SK-N-SH treated with all-trans-retinoic acid at 6 μM for 48 hours (cell line): ENCODE results near the gene MAP2.

Source experiments
- ATAC-seq: fragments of 200-7000 bp; cut with Tn5 transposase; 3 replicates; pipeline ENCODE4 v1.9.1; 2020; ENCODE audit warnings: mild to moderate bottlenecking, moderate library complexity
- ARNTL ChIP-seq: fragments of 450-650 bp; formaldehyde crosslinking; IDR thresholded peaks from 2 replicates; pipeline ENCODE4 v1.5.0; 2020; ENCODE audit warnings: low read depth, mild to moderate bottlenecking, moderate library complexity, borderline replicate concordance
- BACH2 ChIP-seq: fragments of 250-450 bp; sonication (Bioruptor Pico); IDR thresholded peaks from 2 replicates; pipeline ENCODE4 v1.9.0; 2021; ENCODE audit warnings: mild to moderate bottlenecking, borderline replicate concordance
- CREB5 ChIP-seq: fragments of 250-450 bp; sonication (Bioruptor Pico); IDR thresholded peaks from 2 replicates; pipeline ENCODE4 v1.5.1; 2020; ENCODE audit warnings: low read depth, mild to moderate bottlenecking, moderate library complexity
- CSDC2 ChIP-seq: fragments of 250-450 bp; sonication (Bioruptor Pico); IDR thresholded peaks from 2 replicates; pipeline ENCODE4 v1.5.0; 2020; ENCODE audit warnings: mild to moderate bottlenecking, moderate library complexity
- CSRNP3 ChIP-seq: fragments of 250-450 bp; sonication (Bioruptor Pico); IDR thresholded peaks from 2 replicates; pipeline ENCODE4 v1.5.1; 2021; ENCODE audit warnings: mild to moderate bottlenecking, moderate library complexity
- ESRRG ChIP-seq: fragments of 250-450 bp; sonication (Bioruptor Pico); IDR thresholded peaks from 2 replicates; pipeline ENCODE4 v1.6.1; 2021; ENCODE audit warnings: mild to moderate bottlenecking
- GLIS3 ChIP-seq: fragments of 250-450 bp; sonication (Bioruptor Pico); IDR thresholded peaks from 2 replicates; pipeline ENCODE4 v1.5.0; 2020; ENCODE audit warnings: mild to moderate bottlenecking, moderate library complexity
- ISL1 ChIP-seq: fragments of 250-450 bp; sonication (Bioruptor Pico); IDR thresholded peaks from 2 replicates; pipeline ENCODE4 v2.1.2; 2022; ENCODE audit warnings: mild to moderate bottlenecking, moderate library complexity
- OSR1 ChIP-seq: fragments of 250-450 bp; sonication (Bioruptor Pico); IDR thresholded peaks from 2 replicates; pipeline ENCODE4 v1.8.0; 2022; ENCODE audit warnings: moderate library complexity, mild to moderate bottlenecking, inconsistent platforms
- PATZ1 ChIP-seq: fragments of 250-450 bp; sonication (Bioruptor Pico); IDR thresholded peaks from 2 replicates; pipeline ENCODE4 v1.8.0; 2020; ENCODE audit warnings: mild to moderate bottlenecking, moderate library complexity, borderline replicate concordance
- POU6F1 ChIP-seq: fragments of 250-450 bp; sonication (Bioruptor Pico); IDR thresholded peaks from 2 replicates; pipeline ENCODE4 v1.8.0; 2021; ENCODE audit warnings: low read depth, mild to moderate bottlenecking, moderate library complexity, borderline replicate concordance
- PPARA ChIP-seq: fragments of 250-450 bp; sonication (Bioruptor Pico); IDR thresholded peaks from 2 replicates; pipeline ENCODE4 v1.5.0; 2020; ENCODE audit warnings: mild to moderate bottlenecking, borderline replicate concordance
- RARB ChIP-seq: fragments of 250-450 bp; sonication (Bioruptor Pico); IDR thresholded peaks from 2 replicates; pipeline ENCODE4 v1.8.0; 2021; ENCODE audit warnings: mild to moderate bottlenecking, moderate library complexity
- SNAI2 ChIP-seq: fragments of 250-450 bp; sonication (Bioruptor Pico); IDR thresholded peaks from 2 replicates; pipeline ENCODE4 v1.5.0; 2020; ENCODE audit warnings: mild to moderate bottlenecking, moderate library complexity
- TCF4 ChIP-seq: fragments of 250-450 bp; sonication (Bioruptor Pico); IDR thresholded peaks from 2 replicates; pipeline ENCODE4 v1.8.0; 2021; ENCODE audit warnings: mild to moderate bottlenecking, moderate library complexity, borderline replicate concordance
- TOX ChIP-seq: fragments of 250-450 bp; sonication (Bioruptor Pico); IDR thresholded peaks from 2 replicates; pipeline ENCODE4 v1.8.0; 2021; ENCODE audit warnings: mild to moderate bottlenecking, moderate library complexity, borderline replicate concordance
- ZC3H10 ChIP-seq: fragments of 250-450 bp; sonication (Bioruptor Pico); IDR thresholded peaks from 2 replicates; pipeline ENCODE4 v1.5.1; 2021; ENCODE audit warnings: mild to moderate bottlenecking, moderate library complexity
- ZFP3 ChIP-seq: fragments of 250-450 bp; sonication (Bioruptor Pico); IDR thresholded peaks from 2 replicates; pipeline ENCODE4 v1.5.0; 2020; ENCODE audit warnings: mild to moderate bottlenecking, moderate library complexity
- ZFP30 ChIP-seq: fragments of 450-650 bp; formaldehyde crosslinking; IDR thresholded peaks from 2 replicates; pipeline ENCODE4 v1.5.0; 2022; ENCODE audit warnings: mild to moderate bottlenecking, moderate library complexity
- ZNF565 ChIP-seq: fragments of 450-650 bp; formaldehyde crosslinking; conservative IDR thresholded peaks from 2 replicates; pipeline ENCODE4 v1.5.0; 2020; ENCODE audit warnings: low read depth, mild to moderate bottlenecking, moderate library complexity
- ZNF8 ChIP-seq: fragments of 450-650 bp; formaldehyde crosslinking; IDR thresholded peaks from 2 replicates; pipeline ENCODE4 v1.5.0; 2020; ENCODE audit warnings: mild to moderate bottlenecking, moderate library complexity

MAP2 gene

DNA sequence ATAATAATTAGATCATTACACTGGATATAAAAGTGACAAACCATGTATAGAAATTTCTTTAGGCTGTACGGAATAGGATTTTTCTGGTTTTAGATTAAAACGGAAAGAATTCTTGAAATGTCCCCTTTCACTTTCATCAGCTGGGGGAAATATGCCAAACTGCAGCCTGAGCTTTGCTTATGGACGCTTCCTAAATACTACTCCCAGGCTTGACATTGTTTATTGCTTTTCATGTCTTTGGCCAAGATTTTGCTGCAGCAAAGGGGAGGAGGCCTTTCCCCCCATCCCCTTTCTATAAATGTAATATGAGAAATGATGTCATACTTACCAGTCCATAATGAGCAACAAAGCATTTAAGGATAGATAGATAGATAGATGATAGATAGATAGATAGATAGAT, 158.4 kb downstream of the MAP2 start:
- no peak for ATAC-seq

GRCh38 chr2:209584472-209584871, 160.6 kb downstream of the MAP2 start:
- no peak for ATAC-seq
- no peak for TF ChIP-seq TCF4 (CRISPR knock-in tag)
- TF ChIP-seq SNAI2 (CRISPR knock-in tag), result no peak
- TF ChIP-seq ISL1, result no peak
- TF ChIP-seq ZNF565 (CRISPR knock-in tag), result no peak
- no peak for TF ChIP-seq RARB (CRISPR knock-in tag)
- no peak for TF ChIP-seq ESRRG (CRISPR knock-in tag)
- TF ChIP-seq ARNTL (CRISPR knock-in tag), result no peak
- no peak for TF ChIP-seq PPARA (CRISPR knock-in tag)
- no peak for TF ChIP-seq POU6F1 (CRISPR knock-in tag)
- TF ChIP-seq BACH2 (CRISPR knock-in tag), result no peak
- no peak for TF ChIP-seq ZFP30
- no peak for TF ChIP-seq ZC3H10 (CRISPR knock-in tag)

More for the DNA sequence above, 158.4 kb downstream of the MAP2 start:
- TF ChIP-seq ZC3H10 (CRISPR knock-in tag) (no peak), RARB (CRISPR knock-in tag) (no peak), GLIS3 (no peak)

DNA sequence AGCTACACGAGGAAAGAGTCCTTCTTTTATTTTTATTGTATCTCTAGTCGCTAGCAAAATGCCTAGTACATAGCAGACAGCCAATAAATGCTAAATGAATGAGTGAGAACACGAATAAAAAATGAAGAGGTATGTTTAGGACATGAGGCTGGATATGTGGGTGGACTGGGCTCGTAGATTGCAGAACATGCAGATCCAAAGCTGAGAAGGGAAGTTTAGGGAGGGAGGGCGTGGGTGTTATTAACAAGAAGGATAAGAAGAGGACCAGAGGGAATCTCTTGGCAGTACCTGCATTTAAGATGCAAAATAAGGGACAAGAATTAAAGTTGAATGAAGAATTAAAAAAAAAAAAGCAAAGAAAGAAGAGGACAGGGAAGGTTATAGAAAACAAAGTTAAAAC, 161.1 kb downstream of the MAP2 start:
- no peak for ATAC-seq
- TF ChIP-seq PPARA (CRISPR knock-in tag) (no peak), ZFP3 (CRISPR knock-in tag) (no peak), ZNF8 (CRISPR knock-in tag) (no peak), ZFP30 (no peak), POU6F1 (CRISPR knock-in tag) (no peak), TCF4 (CRISPR knock-in tag) (no peak)

DNA sequence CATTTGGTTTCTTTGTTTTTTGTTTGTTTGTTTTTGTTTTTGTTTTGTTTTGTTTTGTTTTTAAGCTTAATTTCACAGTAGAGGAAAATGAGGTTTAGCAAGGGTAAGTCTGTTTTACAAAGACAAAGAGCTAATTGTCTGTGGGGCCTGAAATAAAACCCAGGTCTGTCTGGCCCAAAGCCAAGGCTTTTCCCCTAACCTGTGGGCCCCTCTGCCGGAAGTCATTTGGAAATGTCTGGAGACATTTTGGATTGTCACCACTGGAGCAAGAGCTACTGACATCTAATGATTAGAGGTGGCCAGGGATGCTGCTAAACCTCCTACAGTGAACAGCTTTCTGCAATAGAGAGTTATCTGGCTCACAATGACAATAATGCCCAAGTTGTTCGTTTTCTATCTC, 167.2 kb downstream of the MAP2 start:
- no peak for TF ChIP-seq ZFP30
- no peak for TF ChIP-seq CSDC2
- no peak for TF ChIP-seq CSRNP3 (CRISPR knock-in tag)
- TF ChIP-seq ZNF8 (CRISPR knock-in tag), result no peak
- TF ChIP-seq ZFP3 (CRISPR knock-in tag), result no peak
- no peak for TF ChIP-seq TOX (CRISPR knock-in tag)
- TF ChIP-seq ISL1, result no peak
- TF ChIP-seq SNAI2 (CRISPR knock-in tag), result no peak
- no peak for TF ChIP-seq OSR1 (CRISPR knock-in tag)
- no peak for TF ChIP-seq CREB5 (CRISPR knock-in tag)
- no peak for TF ChIP-seq GLIS3

DNA sequence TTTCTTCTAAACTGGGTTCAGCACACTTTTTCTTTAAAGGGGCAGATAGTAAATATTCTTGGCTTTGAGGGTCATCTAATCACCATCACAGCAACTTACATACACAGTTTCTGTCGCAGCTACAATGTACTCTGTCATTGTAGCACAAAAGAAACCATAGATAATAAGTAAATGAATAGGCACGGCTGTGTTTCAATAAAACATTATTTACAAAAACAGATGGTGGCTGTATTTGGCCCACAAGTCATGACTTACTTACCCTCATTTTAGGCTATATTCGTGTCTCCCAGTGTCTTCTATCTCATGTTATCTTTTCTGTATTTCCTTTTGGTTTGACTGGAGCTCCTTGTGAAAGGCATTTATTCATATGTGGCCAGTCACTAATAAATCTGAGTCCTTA, 168.3 kb downstream of the MAP2 start:
- ATAC-seq, result no peak
- no peak for TF ChIP-seq ZNF8 (CRISPR knock-in tag)
- TF ChIP-seq BACH2 (CRISPR knock-in tag), result no peak
- TF ChIP-seq CREB5 (CRISPR knock-in tag), result no peak
- TF ChIP-seq CSDC2, result no peak
- TF ChIP-seq ARNTL (CRISPR knock-in tag), result no peak
- no peak for TF ChIP-seq ESRRG (CRISPR knock-in tag)
- TF ChIP-seq SNAI2 (CRISPR knock-in tag), result no peak
- TF ChIP-seq PATZ1, result no peak
- TF ChIP-seq ZC3H10 (CRISPR knock-in tag), result no peak
- no peak for TF ChIP-seq OSR1 (CRISPR knock-in tag)
- no peak for TF ChIP-seq POU6F1 (CRISPR knock-in tag)
- TF ChIP-seq TCF4 (CRISPR knock-in tag), result no peak
- TF ChIP-seq ZNF565 (CRISPR knock-in tag), result no peak

More for the DNA sequence above, 167.2 kb downstream of the MAP2 start:
- ATAC-seq, result no peak
